Keratinocyte (primary cell): Measurements from ENCODE around the gene NIT2.

ENCODE experiments used
- CTCF ChIP-seq, 3 experiments: IDR thresholded peaks in 1 of 3; conservative IDR thresholded peaks in 1 of 3; optimal IDR thresholded peaks in 1 of 3; 2 replicates in 2 of 3; 3 replicates in 1 of 3; pipeline versions ENCODE3 to v1.5.1; 2011; ENCODE audit warnings: low read length in 3 of 3, mild to moderate bottlenecking in 3 of 3, moderate library complexity in 2 of 3, control low read depth in 1 of 3, inconsistent platforms in 1 of 3; ENCODE audit not compliant: insufficient read depth in 2 of 3; ENCODE audit errors: extremely low read depth in 1 of 3
- EZH2 ChIP-seq: IDR thresholded peaks from one replicate; pipeline ENCODE4 v1.6.1; 2012; ENCODE audit warnings: inconsistent platforms, mild to moderate bottlenecking, low read length, moderate library complexity

DNA sequence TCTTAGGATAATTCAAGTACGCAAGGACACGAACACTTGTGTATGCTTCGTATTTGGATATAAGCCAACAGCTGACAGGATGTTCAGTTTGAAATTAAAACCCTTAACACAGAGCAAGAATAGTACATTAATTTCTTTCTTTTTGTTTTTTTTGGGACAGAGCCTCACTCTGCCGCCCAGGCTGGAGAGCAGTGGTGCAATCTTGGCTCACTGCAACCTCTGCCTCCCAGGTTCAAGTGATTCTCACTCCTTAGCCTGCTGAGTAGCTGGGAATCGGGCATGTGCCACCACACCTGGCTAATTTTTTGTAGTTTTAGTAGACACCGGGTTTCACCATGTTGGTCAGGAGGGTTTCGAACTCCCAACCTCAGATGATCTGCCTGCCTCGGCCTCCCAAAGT is 33.9 kb downstream of the NIT2 start:
- no peak for TF ChIP-seq CTCF (optimal IDR thresholded peaks at IDR 0.05 in 1 of 3, IDR thresholded peaks at IDR 0.05 in 1 of 3, conservative IDR thresholded peaks at IDR 0.05 in 1 of 3; ENCODE audit: extremely low read depth in 1 of 3, insufficient read depth in 2 of 3, low read length in 3 of 3)
- TF ChIP-seq EZH2: no peak
